ENCODE measurements around the gene RMDN2. TPM values are rescaled to one million over a fixed set of nuclear protein-coding genes. Genes with fewer than 3 reads are reported as not detected.

RMDN2 gene
- polyA plus RNA-seq, 2 of the 4 experiments (the other 2 are of a cell fraction) = 4.6 to 6.9 TPM

DNA sequence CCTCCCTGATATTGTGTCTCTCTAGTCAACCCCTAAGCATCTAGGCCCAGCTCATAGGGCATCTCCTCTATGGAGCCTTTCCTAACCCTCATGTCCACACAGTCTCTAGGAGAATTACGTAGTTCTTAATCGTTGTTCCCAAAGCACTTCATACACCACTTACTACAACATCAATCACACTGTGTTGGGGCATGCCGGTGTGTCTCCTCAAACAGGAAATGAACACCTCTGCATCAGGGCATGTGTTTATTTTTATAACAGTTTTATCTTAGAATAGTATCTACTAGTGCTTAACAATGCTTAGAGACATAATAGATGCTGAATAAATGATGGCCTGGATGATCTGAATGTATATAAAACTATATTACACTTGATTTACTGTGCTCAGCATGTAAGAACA lies 131.1 kb downstream of the RMDN2 start:
- H3K4me2 ChIP-seq = no peak overlapping the region
- ATAC-seq (peak in 1 of 2 experiments; percentile 18; a peak in 1 of 6 replicates), DNase-seq (ENCODE audit: low read depth in 1 of 2, low spot score in 1 of 2) (no peak), FAIRE-seq (no peak)
- no peak overlapping the region for H3K4me3 ChIP-seq
- peaks cover 12% of the 10 kb centered on the region; the same call in 2 of the 3 replicates for H3K4me1 ChIP-seq
- no peaks in the 10 kb centered on the region for H3K9me3 ChIP-seq
- no peak for TF ChIP-seq KDM5A (IDR thresholded peaks at IDR 0.05)
- TF ChIP-seq RAD21 (conservative IDR thresholded peaks at IDR 0.05 in 1 of 2, IDR thresholded peaks at IDR 0.05 in 1 of 2) = no peak
- no peak for TF ChIP-seq JUN (IDR thresholded peaks at IDR 0.05)
- TF ChIP-seq TFCP2L1 (CRISPR knock-in tag; IDR thresholded peaks at IDR 0.05) = no peak
- ChIA-PET POLR2A (no interaction called here), CTCF (interaction anchor here (1.2 kb wide), 1 partner anchor 20 kb away, joined by 4 read pairs; no protein-coding TSS in a partner anchor)
- WGBS (ENCODE audit: missing lambda C conversion rate) = 60% methylated on average over 3 of the region's 3 CpGs
- H3K27ac ChIP-seq = no peak overlapping the region

DNA sequence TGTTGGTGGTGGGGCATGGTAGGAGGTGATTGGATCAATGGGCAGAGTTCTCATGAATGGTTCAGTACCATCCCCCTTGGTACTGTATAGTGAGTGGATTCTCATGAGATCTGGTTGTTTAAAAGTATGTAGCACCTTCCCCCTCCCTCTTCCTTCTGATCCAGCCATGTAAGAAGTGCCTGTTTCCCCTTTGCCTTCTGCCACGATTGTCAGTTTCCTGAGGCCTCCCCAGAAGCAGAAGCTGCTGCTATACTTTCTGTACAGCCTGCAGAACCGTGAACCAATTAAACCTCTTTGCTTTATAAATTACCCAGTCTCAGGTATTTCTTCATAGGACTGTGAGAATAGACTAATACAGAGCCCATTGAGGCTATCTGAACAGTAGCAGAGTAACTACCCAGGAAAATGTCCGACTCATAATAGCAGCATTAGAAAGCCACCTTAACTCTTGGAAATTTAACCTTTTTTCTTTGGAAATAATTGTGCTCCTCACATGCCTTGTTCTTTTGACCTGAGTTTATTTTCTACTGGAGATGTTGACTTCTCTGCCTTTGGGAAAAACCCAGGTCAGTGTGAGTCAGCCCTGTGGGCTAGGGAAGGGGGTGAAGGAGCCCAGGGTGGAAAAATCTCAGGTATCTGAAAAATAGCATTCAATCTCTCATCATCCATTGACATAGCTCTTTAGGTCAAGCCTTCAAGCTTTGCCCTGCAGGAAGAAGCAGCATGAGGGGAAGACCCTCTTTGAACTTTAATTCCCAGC lies 132.7 kb downstream of the RMDN2 start:
- ChIA-PET CTCF (interaction anchor here (0.6 to 6.3 kb wide), 3 partner anchors 19 to 64 kb away, joined by 3 to 30 read pairs (median 3); partner anchors contain the start of gene CYP1B1), POLR2A (no interaction called here)
- Histone ChIP-seq H3K9me3 (no peaks in the 10 kb centered on the region), H3K27ac (no peak overlapping the region), H3K4me1 (peaks cover 12% of the 10 kb centered on the region; the same call in 2 of the 3 replicates), H3K4me3 (no peak overlapping the region), H3K4me2 (peak overlapping the region; percentile 11; the same call in 2 of the 3 replicates)
- DNase-seq (ENCODE audit: low read depth in 1 of 2, low spot score in 1 of 2) (no peak), ATAC-seq (peak in 1 of 2 experiments; percentile 51; a peak in 3 of 6 replicates), FAIRE-seq (no peak)
- 39% methylated on average over 3 of the region's 3 CpGs for WGBS (ENCODE audit: missing lambda C conversion rate)
- TF ChIP-seq MYC (IDR thresholded peaks at IDR 0.05; ENCODE audit: borderline replicate concordance, low read length) = no peak
- TF ChIP-seq FOSL2 (IDR thresholded peaks at IDR 0.05) = no peak
- peak; percentile 29; the same call in 1 of the 2 replicates for TF ChIP-seq FOSL2 (CRISPR knock-in tag; IDR thresholded peaks at IDR 0.05)

DNA sequence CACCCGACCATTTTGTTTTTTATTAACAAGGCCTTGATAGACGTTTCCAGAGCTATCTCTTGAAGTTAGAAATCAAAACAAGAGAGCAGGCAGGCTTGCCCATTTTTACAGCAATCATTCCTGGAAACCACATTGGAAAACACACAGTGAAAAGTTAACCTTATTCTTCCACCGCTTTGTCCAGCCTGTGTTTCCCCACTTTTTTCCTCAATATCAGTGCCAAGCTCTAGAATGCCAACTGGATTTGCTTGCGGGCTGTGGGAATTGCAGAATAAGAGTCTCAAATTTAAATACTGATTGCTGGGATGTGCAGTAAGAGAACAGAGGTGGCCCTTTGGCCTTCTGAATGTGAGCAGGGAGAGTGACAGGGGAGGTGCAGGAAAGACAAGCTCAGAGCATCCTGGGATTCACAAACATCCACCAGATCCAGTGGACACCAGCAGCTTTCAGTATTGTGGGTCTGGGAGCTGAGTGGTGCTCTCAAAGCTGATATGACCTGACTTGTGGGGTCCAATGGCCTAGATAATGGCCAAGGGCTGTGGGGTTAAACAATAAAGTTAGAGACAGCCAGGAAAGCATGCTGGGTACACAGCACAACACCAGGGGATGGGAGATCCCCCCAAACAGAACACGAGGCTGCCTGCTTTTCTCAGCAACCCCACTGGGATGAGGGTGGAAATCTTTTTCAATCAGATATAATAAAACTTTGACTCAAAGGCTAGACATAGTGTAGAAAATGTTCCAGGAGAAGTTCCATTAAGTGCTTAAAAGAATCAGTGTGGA lies 135.3 kb downstream of the RMDN2 start:
- no peak for DNase-seq (ENCODE audit: low read depth in 1 of 2, low spot score in 1 of 2)
- FAIRE-seq = no peak
- Histone ChIP-seq H3K4me1 (peaks cover 21% of the 10 kb centered on the region), H3K27ac (no peak overlapping the region), H3K4me3 (no peak overlapping the region), H3K4me2 (no peak overlapping the region), H3K9me3 (no peaks in the 10 kb centered on the region)
- ChIA-PET CTCF (interaction anchor here (1.2 to 6.3 kb wide), 2 partner anchors 16 to 24 kb away, joined by 3 to 30 read pairs; partner anchors contain the start of gene CYP1B1), POLR2A (no interaction called here)
- no peak; a peak in 1 of 6 replicates for ATAC-seq
- WGBS (ENCODE audit: missing lambda C conversion rate) = 71% methylated on average over 5 of the region's 5 CpGs
- no peak for TF ChIP-seq MYC (IDR thresholded peaks at IDR 0.05; ENCODE audit: borderline replicate concordance, low read length)
- no peak for TF ChIP-seq ELK1 (IDR thresholded peaks at IDR 0.05; ENCODE audit: low read depth, low read length)
- no peak for TF ChIP-seq HDAC2 (IDR thresholded peaks at IDR 0.05)
- TF ChIP-seq JUN (IDR thresholded peaks at IDR 0.05) = no peak
- no peak for TF ChIP-seq ZNF302 (CRISPR knock-in tag; IDR thresholded peaks at IDR 0.05)
- TF ChIP-seq, protein P1, sequence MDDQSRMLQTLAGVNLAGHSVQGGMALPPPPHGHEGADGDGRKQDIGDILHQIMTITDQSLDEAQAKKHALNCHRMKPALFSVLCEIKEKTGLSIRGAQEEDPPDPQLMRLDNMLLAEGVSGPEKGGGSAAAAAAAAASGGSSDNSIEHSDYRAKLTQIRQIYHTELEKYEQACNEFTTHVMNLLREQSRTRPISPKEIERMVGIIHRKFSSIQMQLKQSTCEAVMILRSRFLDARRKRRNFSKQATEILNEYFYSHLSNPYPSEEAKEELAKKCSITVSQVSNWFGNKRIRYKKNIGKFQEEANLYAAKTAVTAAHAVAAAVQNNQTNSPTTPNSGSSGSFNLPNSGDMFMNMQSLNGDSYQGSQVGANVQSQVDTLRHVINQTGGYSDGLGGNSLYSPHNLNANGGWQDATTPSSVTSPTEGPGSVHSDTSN (IDR thresholded peaks at IDR 0.05) = no peak
- TF ChIP-seq NPAS2 (CRISPR knock-in tag; IDR thresholded peaks at IDR 0.05; ENCODE audit: borderline replicate concordance) = no peak
- no peak for TF ChIP-seq HOXB5 (CRISPR knock-in tag; IDR thresholded peaks at IDR 0.05)
- TF ChIP-seq RARB (CRISPR knock-in tag; IDR thresholded peaks at IDR 0.05) = no peak
- no peak for TF ChIP-seq BHLHE40 (IDR thresholded peaks at IDR 0.05; ENCODE audit: low read depth, low read length)
- no peak for TF ChIP-seq PHF8 (IDR thresholded peaks at IDR 0.05; ENCODE audit: borderline replicate concordance, low read depth)
- no peak for TF ChIP-seq GATA3 (IDR thresholded peaks at IDR 0.05; ENCODE audit: borderline replicate concordance)
- TF ChIP-seq CHD2 (IDR thresholded peaks at IDR 0.05; ENCODE audit: low read length, partially characterized antibody) = no peak
- TF ChIP-seq REST (IDR thresholded peaks at IDR 0.05) = no peak
